Ascending aorta (tissue), 2 donors: ENCODE measurements around the gene FER1L5. TPM values are rescaled to one million over a fixed set of nuclear protein-coding genes. Genes with fewer than 3 reads are reported as not detected.

ENCODE experiments used
- DNase-seq, 2 donors: peaks; one replicate each; pipeline ENCODE4 v3.0.0-alpha.2; 2019; ENCODE audit warnings: low spot score in 2 of 2
- H3K27ac ChIP-seq, 2 donors: fragments of 200-600 bp; sonication (generic); one replicate each; pipeline ENCODE4 v1.5.1; 2016 to 2017; ENCODE audit warnings: mild to moderate bottlenecking in 1 of 2
- H3K27me3 ChIP-seq: fragments of 200-600 bp; sonication (generic); one replicate; pipeline ENCODE4 v1.5.1; 2017
- H3K36me3 ChIP-seq, 2 donors: fragments of 200-600 bp; sonication (generic); one replicate each; pipeline ENCODE4 v1.5.1; 2016
- H3K4me1 ChIP-seq, 2 donors: fragments of 200-600 bp; sonication (generic); one replicate each; pipeline ENCODE4 v1.5.1; 2016 to 2017; ENCODE audit warnings: mild to moderate bottlenecking in 1 of 2
- H3K4me3 ChIP-seq, 2 donors: fragments of 200-600 bp; sonication (generic); one replicate each; pipeline ENCODE4 v1.5.1; 2016 to 2017; ENCODE audit warnings: mild to moderate bottlenecking in 1 of 2
- H3K9me3 ChIP-seq, 2 donors: fragments of 200-600 bp; sonication (generic); one replicate each; pipeline ENCODE4 v1.5.1; 2016
- intact Hi-C: fragments of 100-400 bp; cut with DNase I; formaldehyde crosslinking; loops from one replicate; pipeline ENCODE4 v1.15.1; 2023
- total RNA-seq: library from RNA; depleted of rRNA; stranded (reverse); fragments of >200 nt; gene quantifications from one replicate; pipeline ENCODE4 v1.1.0, GENCODE V29; 2016
- TF ChIP-seq, protein P1 (sequence below), 3 experiments: fragments of 200-600 bp in 2 of 3; fragments of 450-650 bp in 1 of 3; sonication (generic) in 2 of 3; IDR thresholded peaks; one replicate each; pipeline ENCODE4 v1.5.1; 2016 to 2019; ENCODE audit warnings: antibody characterized with exemption in 3 of 3, mild to moderate bottlenecking in 1 of 3, moderate library complexity in 1 of 3

FER1L5 gene
- total RNA-seq, 1 donor from 2014 or later: not detected

GRCh38 chr2:96697476-96697875, 54.9 kb downstream of the FER1L5 start:
- intact Hi-C loops: no loop called here
- no peak overlapping the region for H3K4me3 ChIP-seq
- no peaks in the 10 kb centered on the region for H3K27me3 ChIP-seq
- no peaks in the 10 kb centered on the region for H3K4me1 ChIP-seq
- no peaks in the 10 kb centered on the region for H3K36me3 ChIP-seq
- no peaks in the 10 kb centered on the region for H3K9me3 ChIP-seq
- TF ChIP-seq, protein P1, sequence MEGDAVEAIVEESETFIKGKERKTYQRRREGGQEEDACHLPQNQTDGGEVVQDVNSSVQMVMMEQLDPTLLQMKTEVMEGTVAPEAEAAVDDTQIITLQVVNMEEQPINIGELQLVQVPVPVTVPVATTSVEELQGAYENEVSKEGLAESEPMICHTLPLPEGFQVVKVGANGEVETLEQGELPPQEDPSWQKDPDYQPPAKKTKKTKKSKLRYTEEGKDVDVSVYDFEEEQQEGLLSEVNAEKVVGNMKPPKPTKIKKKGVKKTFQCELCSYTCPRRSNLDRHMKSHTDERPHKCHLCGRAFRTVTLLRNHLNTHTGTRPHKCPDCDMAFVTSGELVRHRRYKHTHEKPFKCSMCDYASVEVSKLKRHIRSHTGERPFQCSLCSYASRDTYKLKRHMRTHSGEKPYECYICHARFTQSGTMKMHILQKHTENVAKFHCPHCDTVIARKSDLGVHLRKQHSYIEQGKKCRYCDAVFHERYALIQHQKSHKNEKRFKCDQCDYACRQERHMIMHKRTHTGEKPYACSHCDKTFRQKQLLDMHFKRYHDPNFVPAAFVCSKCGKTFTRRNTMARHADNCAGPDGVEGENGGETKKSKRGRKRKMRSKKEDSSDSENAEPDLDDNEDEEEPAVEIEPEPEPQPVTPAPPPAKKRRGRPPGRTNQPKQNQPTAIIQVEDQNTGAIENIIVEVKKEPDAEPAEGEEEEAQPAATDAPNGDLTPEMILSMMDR (IDR thresholded peaks at IDR 0.05): no peak
- no peak overlapping the region for H3K27ac ChIP-seq
- no peak for DNase-seq

GRCh38 chr2:96698221-96698861, 55.8 kb downstream of the FER1L5 start:
- no peaks in the 10 kb centered on the region for H3K27me3 ChIP-seq
- H3K4me3 ChIP-seq: no peak overlapping the region
- TF ChIP-seq, protein P1 (IDR thresholded peaks at IDR 0.05): no peak
- peaks cover 3 to 5% of the 10 kb centered on the region in 2 donors for H3K36me3 ChIP-seq
- no peak overlapping the region for H3K27ac ChIP-seq
- no peaks in the 10 kb centered on the region for H3K9me3 ChIP-seq
- intact Hi-C loops: no loop called here
- no peaks in the 10 kb centered on the region for H3K4me1 ChIP-seq
- DNase-seq: no peak

GRCh38 chr2:96699021-96699420, 56.5 kb downstream of the FER1L5 start:
- Histone ChIP-seq H3K27ac (no peak overlapping the region), H3K4me1 (no peaks in the 10 kb centered on the region), H3K4me3 (no peak overlapping the region), H3K27me3 (no peaks in the 10 kb centered on the region), H3K36me3 (peaks cover 3 to 5% of the 10 kb centered on the region in 2 donors), H3K9me3 (no peaks in the 10 kb centered on the region)
- DNase-seq: no peak
- intact Hi-C loops: no loop called here
- TF ChIP-seq, protein P1 (IDR thresholded peaks at IDR 0.05): no peak

DNA sequence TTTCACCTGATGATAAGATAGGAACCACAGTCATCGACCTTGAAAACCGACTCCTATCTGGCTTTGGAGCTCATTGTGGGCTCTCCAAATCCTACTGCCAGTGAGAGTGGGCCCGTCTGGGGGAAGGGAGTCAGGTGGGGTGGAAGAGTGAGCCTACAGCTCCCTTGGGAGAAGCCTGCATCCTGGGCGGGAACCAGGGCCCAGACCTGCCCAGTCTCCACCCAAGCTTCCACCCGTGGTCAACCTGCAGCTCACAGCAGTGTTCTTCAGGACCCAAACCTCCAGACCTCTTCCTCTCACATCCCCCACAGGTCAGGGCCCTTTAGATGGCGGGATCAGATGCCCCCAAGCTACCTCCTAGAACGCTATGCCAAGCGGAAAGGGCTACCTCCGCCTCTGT, 57.1 kb downstream of the FER1L5 start:
- Histone ChIP-seq H3K27me3 (no peaks in the 10 kb centered on the region), H3K36me3 (peaks cover 3 to 5% of the 10 kb centered on the region in 2 donors), H3K4me3 (no peak overlapping the region), H3K27ac (no peak overlapping the region), H3K4me1 (no peaks in the 10 kb centered on the region), H3K9me3 (no peaks in the 10 kb centered on the region)
- intact Hi-C loops: no loop called here
- DNase-seq: no peak
- TF ChIP-seq, protein P1 (IDR thresholded peaks at IDR 0.05): no peak

- no peak for DNase-seq
- H3K9me3 ChIP-seq: no peaks in the 10 kb centered on the region
- intact Hi-C loops: no loop called here
- H3K4me3 ChIP-seq: no peak overlapping the region
- TF ChIP-seq, protein P1 (IDR thresholded peaks at IDR 0.05): no peak
- peaks cover 5 to 6% of the 10 kb centered on the region in 2 donors for H3K36me3 ChIP-seq
- no peaks in the 10 kb centered on the region for H3K27me3 ChIP-seq
- H3K27ac ChIP-seq: no peak overlapping the region
- no peaks in the 10 kb centered on the region for H3K4me1 ChIP-seq
Measured at GRCh38 chr2:96700086-96700485, 57.5 kb downstream of the FER1L5 start.

- Histone ChIP-seq H3K9me3 (no peaks in the 10 kb centered on the region), H3K27me3 (no peaks in the 10 kb centered on the region), H3K27ac (no peak overlapping the region), H3K36me3 (peaks cover 18 to 21% of the 10 kb centered on the region in 2 donors), H3K4me1 (no peaks in the 10 kb centered on the region), H3K4me3 (no peak overlapping the region)
- DNase-seq: no peak
- intact Hi-C loops: no loop called here
- TF ChIP-seq, protein P1 (IDR thresholded peaks at IDR 0.05): no peak
Measured at GRCh38 chr2:96701636-96702035, 59.1 kb downstream of the FER1L5 start.
